IMR-90 (cell line): ENCODE results near the gene RHOB. TPM values are rescaled to one million over a fixed set of nuclear protein-coding genes. Genes with fewer than 3 reads are reported as not detected.

Experiments
- ATAC-seq: fragments of 200-7000 bp; cut with Tn5 transposase; 2 replicates; pipeline ENCODE4 v1.9.1; 2020; ENCODE audit warnings: low read depth, mild to moderate bottlenecking, moderate library complexity
- BruUV-seq: library from RNA; stranded (reverse); fragments of 400-500 nt; replicated peaks from 2 replicates; lab custom pipeline; 2021; lab: Mats Ljungman, UMichigan
- CTCF ChIA-PET: fragments of 300-600 bp; formaldehyde crosslinking; extraction: SDS; loops from one replicate; lab custom pipeline; 2021; ENCODE audit warnings: antibody characterized with exemption; lab: Yijun Ruan, JAX
- POLR2A ChIA-PET: fragments of 300-600 bp; sonication (Branson Sonifier 250); formaldehyde crosslinking; loops from one replicate; lab custom pipeline; 2022; ENCODE audit warnings: antibody characterized with exemption; ENCODE audit not compliant: unreplicated experiment; lab: Charles Lee
- DNase-seq: peaks from one replicate; pipeline ENCODE4 v3.0.0; 2013
- H2AFZ ChIP-seq: replicated peaks from 2 replicates; pipeline ENCODE3; 2013; ENCODE audit warnings: low read length, mild to moderate bottlenecking; ENCODE audit not compliant: poor library complexity
- H2AK5ac ChIP-seq: 2 replicates; pipeline ENCODE4 v1.6.1; 2013; ENCODE audit warnings: low read depth, low read length, inconsistent platforms
- H2AK9ac ChIP-seq: replicated peaks from 2 replicates; pipeline ENCODE3; 2013; ENCODE audit warnings: mild to moderate bottlenecking, low read depth, low read length, moderate library complexity; ENCODE audit not compliant: poor library complexity
- H2BK120ac ChIP-seq: 2 replicates; pipeline ENCODE4 v1.6.1; 2013; ENCODE audit warnings: low read depth, low read length, inconsistent platforms
- H2BK15ac ChIP-seq: 3 replicates; pipeline ENCODE4 v1.6.1; 2013; ENCODE audit warnings: low read depth, low read length, inconsistent platforms
- H2BK20ac ChIP-seq: 2 replicates; pipeline ENCODE4 v1.6.1; 2013; ENCODE audit warnings: low read depth, mild to moderate bottlenecking, inconsistent platforms, low read length, moderate library complexity
- H2BK5ac ChIP-seq: 2 replicates; pipeline ENCODE4 v1.6.1; 2013; ENCODE audit warnings: mild to moderate bottlenecking, low read depth, low read length, inconsistent platforms; ENCODE audit not compliant: poor library complexity, severe bottlenecking
- H3K14ac ChIP-seq: replicated peaks from 2 replicates; pipeline ENCODE4 v1.6.1; 2013; ENCODE audit warnings: low read depth, low read length, inconsistent platforms
- H3K18ac ChIP-seq: 2 replicates; pipeline ENCODE4 v1.6.1; 2013; ENCODE audit warnings: low read depth, low read length, control low read depth
- H3K23ac ChIP-seq: 2 replicates; pipeline ENCODE4 v1.6.1; 2013; ENCODE audit warnings: low read depth, low read length, inconsistent platforms
- H3K27ac ChIP-seq: 2 replicates; pipeline ENCODE4 v1.5.1; 2013; ENCODE audit warnings: mild to moderate bottlenecking, control low read depth, low read length; ENCODE audit not compliant: insufficient read depth
- H3K27me3 ChIP-seq: 2 replicates; pipeline ENCODE4 v1.6.1; 2013; ENCODE audit warnings: low read length; ENCODE audit not compliant: control insufficient read depth, insufficient read depth
- H3K36me3 ChIP-seq: 2 replicates; pipeline ENCODE4 v1.6.1; 2013; ENCODE audit warnings: low read length, mixed read lengths; ENCODE audit not compliant: control insufficient read depth, insufficient read depth
- H3K4ac ChIP-seq: 2 replicates; pipeline ENCODE4 v1.6.1; 2013; ENCODE audit warnings: low read depth, low read length, inconsistent platforms
- H3K4me1 ChIP-seq: 2 replicates; pipeline ENCODE4 v1.6.1; 2013; ENCODE audit warnings: low read length, mixed read lengths; ENCODE audit not compliant: control insufficient read depth, insufficient read depth
- H3K4me2 ChIP-seq: 2 replicates; pipeline ENCODE4 v1.6.1; 2013; ENCODE audit warnings: low read depth, mild to moderate bottlenecking, control low read depth, low read length, moderate library complexity
- H3K4me3 ChIP-seq: 2 replicates; pipeline ENCODE4 v1.5.1; 2013; ENCODE audit warnings: low read depth, mild to moderate bottlenecking, control low read depth, low read length, moderate library complexity; ENCODE audit not compliant: insufficient read depth
- H3K56ac ChIP-seq: 2 replicates; pipeline ENCODE4 v1.6.1; 2013; ENCODE audit warnings: low read length, inconsistent platforms; ENCODE audit not compliant: insufficient read depth; ENCODE audit errors: extremely low read depth
- H3K79me1 ChIP-seq, 2 experiments: 2 replicates each; pipeline ENCODE4 v1.6.1; 2013; ENCODE audit warnings: low read length in 2 of 2, inconsistent platforms in 1 of 2, low read depth in 1 of 2
- H3K9ac ChIP-seq: 2 replicates; pipeline ENCODE4 v1.6.1; 2013; ENCODE audit warnings: low read depth, low read length, control low read depth
- H3K9me1 ChIP-seq: 2 replicates; pipeline ENCODE4 v1.6.1; 2013; ENCODE audit warnings: low read length, inconsistent platforms; ENCODE audit not compliant: insufficient read depth
- H3K9me3 ChIP-seq: 2 replicates; pipeline ENCODE4 v1.6.1; 2013; ENCODE audit warnings: low read length; ENCODE audit not compliant: control insufficient read depth, insufficient read depth
- H4K20me1 ChIP-seq: 2 replicates; pipeline ENCODE4 v1.6.1; 2013; ENCODE audit warnings: low read length, inconsistent platforms; ENCODE audit not compliant: insufficient read depth
- H4K5ac ChIP-seq: 2 replicates; pipeline ENCODE4 v1.6.1; 2013; ENCODE audit warnings: mild to moderate bottlenecking, low read depth, low read length, control low read depth
- H4K8ac ChIP-seq, 2 experiments: 2 replicates each; pipeline ENCODE4 v1.6.1; 2013; ENCODE audit warnings: low read depth in 2 of 2, low read length in 2 of 2, control low read depth in 1 of 2, inconsistent platforms in 1 of 2
- H4K91ac ChIP-seq: 2 replicates; pipeline ENCODE4 v1.6.1; 2013; ENCODE audit warnings: low read depth, low read length, inconsistent platforms; ENCODE audit not compliant: insufficient read depth
- BHLHE40 ChIP-seq: fragments of 150-350 bp; IDR thresholded peaks from 2 replicates; pipeline ENCODE4 v1.6.1; 2016; ENCODE audit warnings: mild to moderate bottlenecking, low read depth, low read length
- CEBPB ChIP-seq: IDR thresholded peaks from 2 replicates; pipeline ENCODE4 v1.6.1; 2012; ENCODE audit warnings: low read depth, low read length, improper control_type of control experiment
- CTCF ChIP-seq: conservative IDR thresholded peaks from 2 replicates; pipeline ENCODE4 v1.5.1; 2012; ENCODE audit warnings: mild to moderate bottlenecking, low read depth, low read length, improper control_type of control experiment
- MAFK ChIP-seq: IDR thresholded peaks from 2 replicates; pipeline ENCODE4 v1.6.1; 2012; ENCODE audit warnings: low read depth, low read length, improper control_type of control experiment
- MAZ ChIP-seq: IDR thresholded peaks from 2 replicates; pipeline ENCODE4 v1.6.1; 2012; ENCODE audit warnings: low read depth, mild to moderate bottlenecking, low read length, improper control_type of control experiment, moderate library complexity, borderline replicate concordance
- MXI1 ChIP-seq: IDR thresholded peaks from 2 replicates; pipeline ENCODE4 v1.6.1; 2012; ENCODE audit warnings: low read depth, mild to moderate bottlenecking, low read length, moderate library complexity, borderline replicate concordance
- NFE2L2 ChIP-seq: fragments of 150-350 bp; IDR thresholded peaks from 2 replicates; pipeline ENCODE4 v1.6.1; 2016; ENCODE audit warnings: low read depth, mild to moderate bottlenecking, low read length
- POLR2A ChIP-seq: IDR thresholded peaks from 2 replicates; pipeline ENCODE4 v1.6.1; 2012; ENCODE audit warnings: mild to moderate bottlenecking, low read depth, low read length
- RAD21 ChIP-seq: IDR thresholded peaks from 2 replicates; pipeline ENCODE4 v1.6.1; 2012; ENCODE audit warnings: low read length, improper control_type of control experiment
- RCOR1 ChIP-seq: IDR thresholded peaks from 2 replicates; pipeline ENCODE4 v1.6.1; 2012; ENCODE audit warnings: mild to moderate bottlenecking, low read length, improper control_type of control experiment; ENCODE audit not compliant: insufficient replicate concordance
- RFX5 ChIP-seq: IDR thresholded peaks from 2 replicates; pipeline ENCODE4 v1.8.0; 2012; ENCODE audit warnings: low read depth, mild to moderate bottlenecking, low read length, moderate library complexity
- SMC3 ChIP-seq: fragments of 150-350 bp; IDR thresholded peaks from 2 replicates; pipeline ENCODE4 v1.6.1; 2016; ENCODE audit warnings: low read depth, mild to moderate bottlenecking, antibody characterized with exemption, low read length, moderate library complexity
- USF2 ChIP-seq: fragments of 150-350 bp; IDR thresholded peaks from 2 replicates; pipeline ENCODE4 v1.6.1; 2017; ENCODE audit warnings: mild to moderate bottlenecking, antibody characterized with exemption, low read length, low read depth
- WGBS, 2 experiments: methylation state at CpG; one replicate each; pipeline versions ENCODE4 v1.1.5 to v1.1.7; 2013; ENCODE audit warnings: missing lambda C conversion rate in 2 of 2; ENCODE audit not compliant: insufficient read length in 1 of 2; ENCODE audit errors: extremely low coverage in 2 of 2; 5-methylcytosine and 5-hydroxymethylcytosine counted together
- dilution Hi-C: fragments of 300-500 bp; cut with HindIII; formaldehyde crosslinking; loops from one replicate; pipeline ENCODE4 v1.14.3; 2018; ENCODE audit warnings: low sequenced_read_pairs; ENCODE audit not compliant: unreplicated experiment
- in situ Hi-C: fragments of 300-500 bp; cut with MboI; formaldehyde crosslinking; loops from 3 replicates; pipeline ENCODE4 v1.14.3; 2019; ENCODE audit warnings: low sequenced_read_pairs, inconsistent platforms, mixed read lengths
- intact Hi-C: fragments of 100-400 bp; cut with micrococcal nuclease; formaldehyde crosslinking; loops from 2 replicates; pipeline ENCODE4 v1.10.0; 2022
- polyA plus RNA-seq, 3 experiments: library from polyadenylated mRNA; depleted of rRNA; stranded (reverse); fragments of >200 nt; gene quantifications; 2 replicates each; pipeline ENCODE4 v1.2.3, GENCODE V29; 2012; ENCODE audit warnings: low replicate concordance in 1 of 3
- total RNA-seq: library from RNA; depleted of rRNA; stranded (reverse); fragments of >200 nt; gene quantifications from 2 replicates; pipeline ENCODE4 v1.2.3, GENCODE V29; 2012

Gene RHOB
- total and polyA plus RNA-seq, 2 of the 4 experiments (the other 2 are of a cell fraction) = 112 to 149 TPM

GRCh38 chr2:20418519-20418918, 28.4 kb upstream of the RHOB start:
- Histone ChIP-seq H2BK15ac (no peak overlapping the region), H4K20me1 (no peaks in the 10 kb centered on the region), H3K79me1 (peaks cover 0 to 3% of the 10 kb centered on the region in 2 experiments; a peak in 1 of 4 replicates), H2BK20ac (0 out of 2 replicates have a peak overlapping the region, but pooled peaks have one; percentile 5), H2AK9ac (no peak overlapping the region), H3K4me3 (no peak overlapping the region), H2AK5ac (no peak overlapping the region), H3K9me1 (peaks cover 20% of the 10 kb centered on the region), H4K5ac (no peak overlapping the region; the same call in 1 of the 2 replicates), H3K23ac (no peak overlapping the region), H2AFZ (no peak overlapping the region), H3K27ac (no peak overlapping the region), H3K14ac (no peak overlapping the region), H3K9me3 (no peaks in the 10 kb centered on the region), H3K56ac (no peak overlapping the region), H3K9ac (no peak overlapping the region), H3K27me3 (no peaks in the 10 kb centered on the region), H3K4ac (peak overlapping the region; percentile 31; the same call in 1 of the 2 replicates), H2BK5ac (no peak overlapping the region), H3K18ac (0 out of 2 replicates have a peak overlapping the region, but pooled peaks have one; percentile 20), H3K4me1 (peaks cover 23% of the 10 kb centered on the region), H4K91ac (no peak overlapping the region), H2BK120ac (peak overlapping the region; percentile 26; the same call in 1 of the 2 replicates), H3K4me2 (no peak overlapping the region), H3K36me3 (no peaks in the 10 kb centered on the region), H4K8ac (peak overlapping the region in 1 of 2 experiments; percentile 54; a peak in 1 of 4 replicates)
- ChIA-PET CTCF (interaction anchor here (0.7 to 1.9 kb wide), 5 partner anchors 7 to 1099 kb away, joined by 3 to 9 read pairs (median 3); no protein-coding TSS in a partner anchor), POLR2A (interaction anchor here (0.7 kb wide), 1 partner anchor 29 kb away, joined by 4 read pairs; the partner anchor contains the start of gene RHOB)
- in situ Hi-C loops = no loop called here
- no TSS peak for BruUV-seq
- WGBS, 2 experiments = no CpG with 5 or more reads among the region's 3 CpGs
- TF ChIP-seq USF2 (no peak), MXI1 (no peak), POLR2A (no peak), SMC3 (no peak), MAZ (no peak), RAD21 (no peak), RCOR1 (no peak), CTCF (no peak), NFE2L2 (no peak), CEBPB (no peak), BHLHE40 (no peak), MAFK (no peak), RFX5 (no peak)
- ATAC-seq (no peak), DNase-seq (no peak)
- intact Hi-C loops = no loop called here
- dilution Hi-C loops = no loop called here
